Skeletal muscle tissue (tissue), 4 donors: Measurements from ENCODE around the gene CLCN7. TPM values are rescaled to one million over a fixed set of nuclear protein-coding genes. Genes with fewer than 3 reads are reported as not detected.

ENCODE experiments used
- H3K27ac ChIP-seq: one replicate; pipeline ENCODE4 v1.7.0; 2013; ENCODE audit warnings: mild to moderate bottlenecking, low read depth, low read length, inconsistent platforms
- H3K27me3 ChIP-seq, 3 donors: one replicate each; pipeline ENCODE4 v1.7.0; 2013; ENCODE audit warnings: low read length in 3 of 3; ENCODE audit not compliant: control insufficient read depth in 3 of 3, insufficient read depth in 3 of 3
- H3K36me3 ChIP-seq, 3 donors: one replicate each; pipeline ENCODE4 v1.7.0; 2013; ENCODE audit warnings: low read length in 3 of 3; ENCODE audit not compliant: control insufficient read depth in 3 of 3, insufficient read depth in 3 of 3
- H3K4me1 ChIP-seq, 3 donors: one replicate each; pipeline ENCODE4 v1.7.0; 2013; ENCODE audit warnings: low read length in 3 of 3, mild to moderate bottlenecking in 3 of 3; ENCODE audit not compliant: control insufficient read depth in 3 of 3, insufficient read depth in 3 of 3
- H3K4me3 ChIP-seq, 3 donors: one replicate each; pipeline ENCODE4 v1.7.0; 2013; ENCODE audit warnings: low read length in 3 of 3
- H3K9ac ChIP-seq, 3 donors: one replicate each; pipeline ENCODE4 v1.7.0; 2013; ENCODE audit warnings: low read length in 3 of 3, mild to moderate bottlenecking in 3 of 3, moderate library complexity in 2 of 3, low read depth in 1 of 3
- H3K9me3 ChIP-seq, 3 donors: one replicate each; pipeline ENCODE4 v1.7.0; 2013; ENCODE audit warnings: low read length in 3 of 3; ENCODE audit not compliant: control insufficient read depth in 3 of 3
- total RNA-seq: library from RNA; depleted of rRNA; stranded (reverse); fragments of >200 nt; gene quantifications from one replicate; pipeline ENCODE4 v1.2.3, GENCODE V29; 2014
- donor health status: Osteomylitis.

Gene CLCN7
- total RNA-seq, 1 donor from 2014 or later: 31.8 TPM

- H3K9me3 ChIP-seq: no peaks in the 10 kb centered on the region
- H3K27me3 ChIP-seq: no peaks in the 10 kb centered on the region
- peak overlapping the region in 2 of 3 donors; percentile 56 to 81 for H3K9ac ChIP-seq
- H3K36me3 ChIP-seq: peaks cover 3 to 18% (median 8%) of the 10 kb centered on the region in 3 donors
- peaks cover 9 to 16% (median 10%) of the 10 kb centered on the region in 3 donors for H3K4me1 ChIP-seq
- H3K27ac ChIP-seq: peak overlapping the region; percentile 36
- peak overlapping the region; percentile 59 to 81 (median 74) for H3K4me3 ChIP-seq
Observed at GRCh38 chr16:1408171-1408837, 66.5 kb downstream of the CLCN7 start.

GRCh38 chr16:1407753-1408152, 67.1 kb downstream of the CLCN7 start:
- peaks cover 9 to 13% (median 9%) of the 10 kb centered on the region in 3 donors for H3K4me1 ChIP-seq
- H3K4me3 ChIP-seq: peak overlapping the region; percentile 10 to 54 (median 29)
- no peaks in the 10 kb centered on the region for H3K27me3 ChIP-seq
- H3K9me3 ChIP-seq: no peaks in the 10 kb centered on the region
- peak overlapping the region in 2 of 3 donors; percentile 23 to 64 for H3K9ac ChIP-seq
- H3K36me3 ChIP-seq: peaks cover 7 to 17% (median 13%) of the 10 kb centered on the region in 3 donors
- no peak overlapping the region for H3K27ac ChIP-seq

- Histone ChIP-seq H3K9me3 (no peaks in the 10 kb centered on the region), H3K4me1 (peaks cover 8 to 11% (median 9%) of the 10 kb centered on the region in 3 donors), H3K27me3 (no peaks in the 10 kb centered on the region), H3K4me3 (no peak overlapping the region), H3K9ac (no peak overlapping the region), H3K36me3 (peaks cover 27 to 35% (median 31%) of the 10 kb centered on the region in 3 donors), H3K27ac (no peak overlapping the region)
Observed at GRCh38 chr16:1403733-1404132, 71.1 kb downstream of the CLCN7 start.

GRCh38 chr16:1403036-1403435, 71.8 kb downstream of the CLCN7 start:
- peaks cover 3 to 5% (median 4%) of the 10 kb centered on the region in 3 donors for H3K4me1 ChIP-seq
- no peaks in the 10 kb centered on the region for H3K27me3 ChIP-seq
- peaks cover 32 to 40% (median 38%) of the 10 kb centered on the region in 3 donors for H3K36me3 ChIP-seq
- H3K27ac ChIP-seq: no peak overlapping the region
- H3K9ac ChIP-seq: no peak overlapping the region
- H3K4me3 ChIP-seq: no peak overlapping the region
- no peaks in the 10 kb centered on the region for H3K9me3 ChIP-seq

- Histone ChIP-seq H3K4me3 (no peak overlapping the region), H3K4me1 (no peaks in the 10 kb centered on the region)
Observed at GRCh38 chr16:1401758-1402154, 73.1 kb downstream of the CLCN7 start.

GRCh38 chr16:1401061-1401757, 73.6 kb downstream of the CLCN7 start:
- no peak overlapping the region for H3K9ac ChIP-seq
- H3K36me3 ChIP-seq: peaks cover 38 to 43% (median 43%) of the 10 kb centered on the region in 3 donors
- H3K27ac ChIP-seq: no peak overlapping the region
- H3K4me1 ChIP-seq: no peaks in the 10 kb centered on the region
- H3K9me3 ChIP-seq: no peaks in the 10 kb centered on the region
- no peak overlapping the region for H3K4me3 ChIP-seq
- H3K27me3 ChIP-seq: no peaks in the 10 kb centered on the region

More at GRCh38 chr16:1401758-1402154, 73.1 kb downstream of the CLCN7 start:
- Histone ChIP-seq H3K9me3 (no peaks in the 10 kb centered on the region), H3K9ac (no peak overlapping the region), H3K36me3 (peaks cover 37 to 42% (median 42%) of the 10 kb centered on the region in 3 donors), H3K27me3 (no peaks in the 10 kb centered on the region), H3K27ac (no peak overlapping the region)

- no peak overlapping the region for H3K27ac ChIP-seq
- H3K9ac ChIP-seq: no peak overlapping the region
- H3K4me1 ChIP-seq: no peaks in the 10 kb centered on the region
- no peak overlapping the region for H3K4me3 ChIP-seq
- H3K9me3 ChIP-seq: no peaks in the 10 kb centered on the region
- H3K36me3 ChIP-seq: peaks cover 43 to 45% (median 43%) of the 10 kb centered on the region in 3 donors
- H3K27me3 ChIP-seq: no peaks in the 10 kb centered on the region
Observed at GRCh38 chr16:1398826-1399581, 75.8 kb downstream of the CLCN7 start.

GRCh38 chr16:1398351-1398750, 76.5 kb downstream of the CLCN7 start:
- Histone ChIP-seq H3K36me3 (peaks cover 43 to 50% (median 48%) of the 10 kb centered on the region in 3 donors), H3K9me3 (no peaks in the 10 kb centered on the region), H3K4me3 (no peak overlapping the region), H3K27me3 (no peaks in the 10 kb centered on the region), H3K27ac (no peak overlapping the region), H3K9ac (no peak overlapping the region), H3K4me1 (no peaks in the 10 kb centered on the region)

- peaks cover 43 to 53% (median 48%) of the 10 kb centered on the region in 3 donors for H3K36me3 ChIP-seq
- no peak overlapping the region for H3K27ac ChIP-seq
Observed at GRCh38 chr16:1397779-1398178, 77.0 kb downstream of the CLCN7 start.

More at GRCh38 chr16:1397779-1398178, 77.0 kb downstream of the CLCN7 start:
- H3K9me3 ChIP-seq: no peaks in the 10 kb centered on the region
- H3K4me3 ChIP-seq: no peak overlapping the region
- no peak overlapping the region for H3K9ac ChIP-seq
- no peaks in the 10 kb centered on the region for H3K27me3 ChIP-seq
- H3K4me1 ChIP-seq: no peaks in the 10 kb centered on the region
